PC-3 (cell line): ENCODE results near the gene ARL4A. TPM values are rescaled to one million over a fixed set of nuclear protein-coding genes. Genes with fewer than 3 reads are reported as not detected.

ENCODE experiments used
- ATAC-seq: fragments of 200-7000 bp; cut with Tn5 transposase; 2 replicates; pipeline ENCODE4 v1.9.1; 2020; ENCODE audit warnings: mild to moderate bottlenecking, moderate library complexity
- BruUV-seq: library from RNA; stranded (reverse); fragments of 400-500 nt; replicated peaks from 2 replicates; lab custom pipeline; 2021; lab: Mats Ljungman, UMichigan
- CTCF ChIA-PET: fragments of 300-600 bp; sonication (Branson Sonifier 250); formaldehyde crosslinking; loops from one replicate; lab custom pipeline; 2022; ENCODE audit warnings: antibody characterized with exemption; lab: Charles Lee
- POLR2A ChIA-PET: fragments of 300-600 bp; sonication (Branson Sonifier 250); formaldehyde crosslinking; loops from one replicate; lab custom pipeline; 2022; ENCODE audit warnings: antibody characterized with exemption; ENCODE audit not compliant: unreplicated experiment; lab: Charles Lee
- DNase-seq: peaks from one replicate; pipeline ENCODE4 v3.0.0-alpha.2; 2015
- H2AFZ ChIP-seq: fragments of 300-600 bp; sonication (generic); 2 replicates; pipeline ENCODE4 v1.6.0; 2016; ENCODE audit warnings: antibody characterized with exemption, low read length
- H3F3A ChIP-seq: fragments of 300-600 bp; sonication (generic); one replicate; pipeline ENCODE4 v1.6.0; 2017; ENCODE audit warnings: antibody characterized with exemption, low read length, control low read depth, mild to moderate bottlenecking; ENCODE audit not compliant: unreplicated experiment
- H3K27ac ChIP-seq: fragments of 300-600 bp; sonication (generic); 2 replicates; pipeline ENCODE4 v1.5.1; 2016; ENCODE audit warnings: mild to moderate bottlenecking, low read length
- H3K27me3 ChIP-seq: fragments of 300-600 bp; sonication (generic); 2 replicates; pipeline ENCODE4 v1.6.1; 2016; ENCODE audit warnings: low read length, mixed read lengths
- H3K36me3 ChIP-seq: fragments of 300-600 bp; sonication (generic); 2 replicates; pipeline ENCODE4 v1.6.1; 2016; ENCODE audit warnings: low read depth, mixed run types, low read length, mixed read lengths
- H3K4me1 ChIP-seq: fragments of 300-600 bp; sonication (generic); 2 replicates; pipeline ENCODE4 v1.5.1; 2016; ENCODE audit warnings: low read length; ENCODE audit not compliant: insufficient read depth
- H3K4me2 ChIP-seq: fragments of 300-600 bp; sonication (generic); 2 replicates; pipeline ENCODE4 v1.6.0; 2016; ENCODE audit warnings: low read length
- H3K4me3 ChIP-seq: fragments of 300-600 bp; sonication (generic); 2 replicates; pipeline ENCODE4 v1.5.1; 2016; ENCODE audit warnings: mild to moderate bottlenecking, low read length, mixed read lengths
- H3K79me2 ChIP-seq: fragments of 300-600 bp; sonication (generic); 2 replicates; pipeline ENCODE4 v1.6.1; 2017; ENCODE audit warnings: low read length, mixed read lengths
- H3K9ac ChIP-seq: fragments of 300-600 bp; sonication (generic); 2 replicates; pipeline ENCODE4 v1.6.0; 2016; ENCODE audit warnings: mild to moderate bottlenecking, low read length
- H3K9me2 ChIP-seq: fragments of 300-600 bp; sonication (generic); replicated peaks from 2 replicates; pipeline ENCODE4 v1.6.1; 2016; ENCODE audit warnings: mixed run types, low read length, mixed read lengths
- H3K9me3 ChIP-seq: fragments of 300-600 bp; sonication (generic); 2 replicates; pipeline ENCODE4 v1.6.1; 2016; ENCODE audit warnings: low read length, mixed read lengths
- H4K20me1 ChIP-seq: fragments of 300-600 bp; sonication (generic); 2 replicates; pipeline ENCODE4 v1.6.1; 2016; ENCODE audit warnings: low read length, mixed read lengths
- CTCF ChIP-seq: fragments of 300-600 bp; sonication (generic); conservative IDR thresholded peaks from 2 replicates; pipeline ENCODE4 v1.5.1; 2017; ENCODE audit warnings: antibody characterized with exemption, low read depth, mild to moderate bottlenecking, low read length
- EZH2 ChIP-seq: fragments of 300-600 bp; sonication (generic); IDR thresholded peaks from one replicate; pipeline ENCODE4 v1.6.1; 2017; ENCODE audit warnings: antibody characterized with exemption, mild to moderate bottlenecking, low read length; ENCODE audit not compliant: unreplicated experiment
- EZH2phosphoT487 ChIP-seq: fragments of 300-600 bp; sonication (generic); IDR thresholded peaks from 2 replicates; pipeline ENCODE4 v1.6.1; 2018; ENCODE audit warnings: mild to moderate bottlenecking, antibody characterized with exemption, low read length, borderline replicate concordance
- intact Hi-C: fragments of 100-400 bp; cut with micrococcal nuclease; formaldehyde crosslinking; loops from 2 replicates; pipeline ENCODE4 v1.9.0; 2023
- total RNA-seq: library from RNA; depleted of rRNA; stranded (reverse); fragments of >200 nt; gene quantifications from 2 replicates; pipeline ENCODE4 v1.2.3, GENCODE V29; 2014

Gene ARL4A
- total RNA-seq, 1 experiment from 2014 or later, result 23.7 TPM

- POLR2A ChIA-PET, result no interaction called here
Observed at GRCh38 chr7:12731775-12732174, 44.3 kb downstream of the ARL4A start.

GRCh38 chr7:12732428-12732827 is 45.0 kb downstream of the ARL4A start:
- ChIA-PET CTCF (no interaction called here), POLR2A (no interaction called here)
- no peaks in the 10 kb centered on the region for H3K27me3 ChIP-seq
- H3K27ac ChIP-seq, result no peak overlapping the region
- DNase-seq (no peak), ATAC-seq (no peak)
- no peaks in the 10 kb centered on the region for H3K36me3 ChIP-seq
- H3K4me2 ChIP-seq, result no peak overlapping the region
- no peaks in the 10 kb centered on the region for H3K79me2 ChIP-seq
- no peak overlapping the region for H3K4me3 ChIP-seq
- H4K20me1 ChIP-seq, result no peaks in the 10 kb centered on the region
- H3K4me1 ChIP-seq, result peaks cover 13% of the 10 kb centered on the region
- intact Hi-C loops, result no loop called here
- TF ChIP-seq EZH2 (no peak), CTCF (no peak)
- H3K9me2 ChIP-seq, result no peaks in the 10 kb centered on the region
- no peaks in the 10 kb centered on the region for H3K9me3 ChIP-seq
- no peaks in the 10 kb centered on the region for H3F3A ChIP-seq
- H2AFZ ChIP-seq, result no peak overlapping the region
- no TSS peak for BruUV-seq
- no peak overlapping the region for H3K9ac ChIP-seq

More at GRCh38 chr7:12731775-12732174, 44.3 kb downstream of the ARL4A start:
- H4K20me1 ChIP-seq, result no peaks in the 10 kb centered on the region
- CTCF ChIA-PET, result no interaction called here
- no peaks in the 10 kb centered on the region for H3K9me2 ChIP-seq
- no peaks in the 10 kb centered on the region for H3K27me3 ChIP-seq
- H3K27ac ChIP-seq, result no peak overlapping the region
- DNase-seq (no peak), ATAC-seq (no peak)
- no TSS peak for BruUV-seq
- H3K4me1 ChIP-seq, result peaks cover 11% of the 10 kb centered on the region
- H3K36me3 ChIP-seq, result no peaks in the 10 kb centered on the region
- TF ChIP-seq CTCF, result no peak
- no peak for TF ChIP-seq EZH2phosphoT487
- no peak for TF ChIP-seq EZH2
- no peak overlapping the region for H2AFZ ChIP-seq
- H3K4me3 ChIP-seq, result no peak overlapping the region
- no peaks in the 10 kb centered on the region for H3K79me2 ChIP-seq
- H3K4me2 ChIP-seq, result no peak overlapping the region
- H3K9ac ChIP-seq, result no peak overlapping the region
- intact Hi-C loops, result no loop called here
- no peaks in the 10 kb centered on the region for H3K9me3 ChIP-seq
- no peaks in the 10 kb centered on the region for H3F3A ChIP-seq

GRCh38 chr7:12735923-12736322 is 48.5 kb downstream of the ARL4A start:
- no peak for DNase-seq
- Histone ChIP-seq H3K27me3 (no peaks in the 10 kb centered on the region), H3K27ac (no peak overlapping the region), H3K4me1 (peaks cover 25% of the 10 kb centered on the region), H3K9me3 (no peaks in the 10 kb centered on the region), H2AFZ (no peak overlapping the region), H3K36me3 (no peaks in the 10 kb centered on the region), H3K9ac (no peak overlapping the region), H4K20me1 (no peaks in the 10 kb centered on the region), H3K9me2 (no peaks in the 10 kb centered on the region), H3K79me2 (no peaks in the 10 kb centered on the region), H3K4me2 (no peak overlapping the region), H3F3A (no peaks in the 10 kb centered on the region), H3K4me3 (no peak overlapping the region)
- POLR2A ChIA-PET, result no interaction called here
- intact Hi-C loops, result no loop called here
- ATAC-seq, result no peak
- CTCF ChIA-PET, result interaction anchor here (0.6 kb wide), 1 partner anchor 17 kb away, joined by 5 read pairs; no protein-coding TSS in a partner anchor
- TF ChIP-seq CTCF (no peak), EZH2 (no peak), EZH2phosphoT487 (no peak)
- BruUV-seq, result no TSS peak
